ENCODE results near the gene GNAL.

GNAL gene

DNA sequence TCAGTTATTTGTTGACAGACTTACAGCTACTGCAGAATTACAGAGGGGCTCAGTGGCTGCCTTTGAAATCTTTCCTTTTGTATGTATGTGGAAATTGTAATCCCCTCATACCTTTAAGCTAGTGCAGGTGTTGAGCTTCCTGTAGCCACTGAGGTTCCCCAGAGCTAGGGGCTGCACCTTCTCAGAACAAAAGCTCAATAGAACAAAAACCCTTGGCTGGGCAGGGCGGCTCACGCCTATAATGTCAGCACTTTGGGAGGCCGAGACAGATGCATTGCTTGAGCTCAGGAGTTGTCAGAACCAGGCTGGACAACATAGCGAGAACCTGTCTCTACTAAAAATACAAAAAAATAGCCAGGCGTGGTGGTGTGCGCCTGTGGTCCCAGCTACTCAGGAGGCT is 120.8 kb downstream of the GNAL start:
- no peak for DNase-seq (ENCODE audit: low read depth)

DNA sequence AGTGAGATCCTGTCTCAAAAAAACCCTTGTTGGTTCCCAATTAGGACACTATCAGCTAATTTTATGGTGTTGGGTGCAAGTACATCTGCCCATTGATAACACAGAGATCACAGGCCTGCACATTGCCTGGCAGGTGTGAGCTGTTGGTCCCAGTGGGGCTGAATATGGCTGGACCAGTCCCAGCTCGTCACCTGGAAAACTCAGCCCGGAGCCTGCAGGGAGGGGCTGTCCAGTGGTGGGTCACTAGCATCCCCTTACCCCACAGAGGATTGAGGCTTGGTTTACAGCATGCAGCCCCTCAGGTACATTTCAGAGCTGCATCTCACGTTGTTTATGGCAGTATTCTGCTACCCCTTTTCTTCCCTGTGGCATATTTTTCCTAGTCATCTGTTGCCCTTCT is 121.3 kb downstream of the GNAL start:
- DNase-seq (ENCODE audit: low read depth) = no peak

- no peak for DNase-seq (ENCODE audit: low read depth)
Measured at GRCh38 chr18:11811009-11811408, 121.9 kb downstream of the GNAL start.

DNA sequence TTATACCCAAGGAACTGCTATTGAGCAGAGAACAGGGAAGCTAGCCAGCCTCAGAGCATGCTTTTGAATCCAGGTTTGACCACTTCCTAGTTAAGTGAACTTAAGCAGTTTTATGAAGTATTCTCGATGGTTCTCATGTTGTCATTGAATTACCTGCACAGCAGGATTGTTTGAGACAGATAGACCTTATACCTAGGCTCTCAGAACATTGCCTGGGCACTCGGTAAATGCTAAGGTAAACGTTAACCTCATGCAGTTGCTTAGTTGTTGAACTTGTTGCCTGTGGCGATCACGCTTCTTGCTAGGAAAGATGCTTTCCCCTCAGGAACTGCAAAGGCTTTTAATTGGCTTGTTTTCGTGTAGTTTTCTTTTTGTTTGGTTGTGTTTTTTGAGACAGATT is 128.2 kb downstream of the GNAL start:
- no peak for DNase-seq (ENCODE audit: low read depth)

DNA sequence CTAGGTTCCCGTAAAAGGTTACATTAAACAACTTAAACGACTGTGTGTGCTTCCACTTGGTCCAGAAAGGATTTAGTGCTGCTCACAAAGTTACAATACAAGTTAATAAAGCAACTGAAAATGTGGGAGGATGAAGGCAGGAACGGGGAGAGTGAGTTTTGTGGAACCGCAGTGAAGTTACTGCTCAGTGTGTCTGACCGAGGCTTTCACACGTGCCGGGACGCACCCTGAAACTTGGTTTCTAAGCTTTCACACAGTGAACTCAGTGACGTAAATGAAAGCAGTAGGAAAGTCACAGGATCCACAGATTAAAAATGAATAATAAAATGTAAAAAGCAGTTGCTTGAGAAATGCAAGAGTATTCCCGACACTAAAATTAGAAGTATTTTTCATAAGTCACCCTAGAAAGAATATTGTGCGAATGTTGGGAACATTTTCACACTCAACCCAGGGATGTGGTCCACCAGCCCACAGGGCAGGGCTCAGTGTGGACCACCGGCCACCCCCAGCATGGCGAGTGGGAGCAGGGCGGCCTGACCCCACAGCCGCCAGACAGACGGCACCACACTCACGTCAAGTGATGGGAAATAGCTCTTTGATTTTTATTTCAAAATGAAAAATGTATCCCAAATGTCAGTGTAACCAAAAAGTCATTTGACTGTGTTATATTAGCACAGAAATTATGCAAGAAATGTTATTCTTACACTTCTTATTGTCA is 129.6 kb downstream of the GNAL start:
- DNase-seq (ENCODE audit: low read depth) = no peak

GRCh38 chr18:11819938-11820337 is 130.9 kb downstream of the GNAL start:
- no peak for DNase-seq (ENCODE audit: low read depth)

DNA sequence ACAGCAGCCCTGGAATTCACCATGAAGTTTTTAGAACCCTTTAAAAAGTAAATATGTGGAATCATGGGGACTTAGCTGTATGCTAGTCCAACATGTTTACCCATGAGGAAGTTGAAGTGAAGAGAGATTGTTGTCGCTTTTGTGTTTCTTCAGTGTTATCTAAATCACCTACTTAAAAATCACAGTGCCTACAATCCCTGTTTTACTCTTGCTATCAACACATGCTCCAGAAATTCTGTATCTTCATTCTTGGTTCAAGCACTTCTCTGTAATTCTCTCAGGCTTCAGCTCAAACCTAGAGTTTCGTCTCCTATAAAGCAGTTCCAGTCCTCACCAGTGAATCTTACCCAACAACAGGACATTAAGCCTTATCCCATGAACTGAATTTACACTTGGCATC is 131.6 kb downstream of the GNAL start:
- DNase-seq (ENCODE audit: low read depth) = no peak

DNA sequence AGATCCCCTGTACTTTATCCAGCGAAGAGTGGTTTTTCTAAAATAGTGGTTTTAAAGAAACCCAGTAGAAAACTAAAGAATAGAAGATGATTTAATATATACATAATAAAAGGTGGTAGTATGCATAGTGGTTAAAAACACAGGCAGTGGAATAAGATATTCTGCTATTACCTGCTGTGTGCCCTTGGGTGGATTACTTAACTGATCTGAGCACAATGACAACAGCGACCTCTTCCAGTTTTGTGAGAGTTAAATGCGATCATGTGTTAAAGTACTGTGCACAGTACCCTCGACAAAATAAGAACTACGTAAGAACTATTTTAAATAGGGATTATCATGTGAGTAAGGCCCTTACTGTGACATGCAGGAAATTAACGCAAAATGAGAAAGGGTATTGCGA is 132.1 kb downstream of the GNAL start:
- no peak for DNase-seq (ENCODE audit: low read depth)

- DNase-seq (ENCODE audit: low read depth) = no peak
Measured at GRCh38 chr18:11821643-11822237, 132.7 kb downstream of the GNAL start.

- no peak for DNase-seq (ENCODE audit: low read depth)
Measured at GRCh38 chr18:11823545-11823944, 134.5 kb downstream of the GNAL start.

GRCh38 chr18:11826836-11827235 is 137.8 kb downstream of the GNAL start:
- no peak for DNase-seq (ENCODE audit: low read depth)

- DNase-seq (ENCODE audit: low read depth) = no peak
Measured at GRCh38 chr18:11828786-11829432, 139.8 kb downstream of the GNAL start.

DNA sequence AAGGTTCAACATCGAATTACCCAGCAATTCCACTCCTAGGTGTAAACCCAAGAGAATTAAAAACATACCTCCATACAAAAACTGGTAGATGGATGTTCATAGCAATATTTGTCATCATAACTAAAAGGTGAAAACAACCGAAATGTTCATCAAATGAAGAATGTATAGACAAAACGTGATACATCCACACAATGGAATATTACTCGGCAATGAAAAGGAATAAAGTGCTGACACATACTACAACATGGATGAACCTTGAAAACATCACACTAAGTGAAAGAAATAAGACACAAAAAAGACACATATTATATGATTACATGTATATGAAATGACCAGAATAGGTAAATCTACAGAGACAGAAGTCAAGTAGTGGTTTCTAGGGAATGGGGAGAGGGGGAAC is 141.5 kb downstream of the GNAL start:
- DNase-seq (ENCODE audit: low read depth) = no peak

- DNase-seq (ENCODE audit: low read depth) = no peak
Measured at GRCh38 chr18:11831921-11832320, 142.9 kb downstream of the GNAL start.

- DNase-seq (ENCODE audit: low read depth) = no peak
Measured at GRCh38 chr18:11834772-11835171, 145.7 kb downstream of the GNAL start.

DNA sequence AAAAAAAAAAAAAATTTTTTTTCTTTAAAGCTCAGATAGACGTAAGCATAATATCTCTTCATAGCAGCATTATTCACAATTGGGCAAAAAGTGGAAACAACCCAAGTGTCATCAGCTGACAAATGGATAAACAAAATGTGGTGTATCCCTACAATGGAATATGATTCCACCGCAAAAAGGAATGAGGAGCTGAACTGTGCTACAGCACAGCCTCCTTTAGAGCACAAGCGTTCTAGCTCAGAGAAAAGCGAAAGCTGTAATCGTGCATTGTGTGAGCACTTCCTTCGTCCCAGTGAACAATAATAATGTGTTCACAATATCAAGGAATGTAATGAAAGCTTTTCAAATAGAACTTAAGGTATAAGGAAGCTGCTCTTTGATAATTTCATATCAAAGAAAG is 150.5 kb downstream of the GNAL start:
- no peak for DNase-seq (ENCODE audit: low read depth)

GRCh38 chr18:11840493-11840892 is 151.4 kb downstream of the GNAL start:
- no peak for DNase-seq (ENCODE audit: low read depth)

- no peak for DNase-seq (ENCODE audit: low read depth)
Measured at GRCh38 chr18:11842562-11842961, 153.5 kb downstream of the GNAL start.

GRCh38 chr18:11844436-11844835 is 155.4 kb downstream of the GNAL start:
- DNase-seq (ENCODE audit: low read depth) = no peak

GRCh38 chr18:11845654-11846053 is 156.6 kb downstream of the GNAL start:
- DNase-seq (ENCODE audit: low read depth) = no peak

GRCh38 chr18:11847811-11848210 is 158.7 kb downstream of the GNAL start:
- no peak for DNase-seq (ENCODE audit: low read depth)

- no peak for DNase-seq (ENCODE audit: low read depth)
Measured at GRCh38 chr18:11849279-11849678, 160.2 kb downstream of the GNAL start.

- DNase-seq (ENCODE audit: low read depth) = peak; percentile 29
Measured at GRCh38 chr18:11849841-11850634, 161.0 kb downstream of the GNAL start.
